Mesendoderm (in vitro differentiated cells): Measurements from ENCODE around the gene ECD.
"Not testable (repeated sequence)": the region's sequence is repeated elsewhere in the genome, so short reads cannot be mapped to it uniquely, and the experiment has no call there.

Source experiments
- DNase-seq: peaks from one replicate; pipeline ENCODE4 v3.0.0; 2013
- H2AK5ac ChIP-seq: 2 replicates; pipeline ENCODE4 v1.6.1; 2013; ENCODE audit warnings: low read length, inconsistent platforms
- H2BK120ac ChIP-seq: 2 replicates; pipeline ENCODE4 v1.6.1; 2013; ENCODE audit warnings: low read depth, mild to moderate bottlenecking, low read length, moderate library complexity, mixed read lengths
- H2BK15ac ChIP-seq: replicated peaks from 2 replicates; pipeline ENCODE4 v1.6.1; 2013; ENCODE audit warnings: low read depth, mild to moderate bottlenecking, moderate library complexity
- H2BK5ac ChIP-seq: 2 replicates; pipeline ENCODE4 v1.6.1; 2013; ENCODE audit warnings: low read length, inconsistent platforms
- H3K18ac ChIP-seq: 2 replicates; pipeline ENCODE4 v1.6.1; 2013; ENCODE audit warnings: mild to moderate bottlenecking, low read length, mixed read lengths
- H3K23ac ChIP-seq: one replicate; pipeline ENCODE4 v1.6.1; 2013; ENCODE audit warnings: low read length
- H3K27ac ChIP-seq: 2 replicates; pipeline ENCODE4 v1.5.1; 2013; ENCODE audit warnings: low read depth, mild to moderate bottlenecking, inconsistent platforms, low read length, moderate library complexity
- H3K27me3 ChIP-seq: 2 replicates; pipeline ENCODE4 v1.6.1; 2013; ENCODE audit warnings: low read length, control low read depth, mild to moderate bottlenecking, inconsistent platforms; ENCODE audit not compliant: insufficient read depth, poor library complexity
- H3K36me3 ChIP-seq: 2 replicates; pipeline ENCODE4 v1.6.1; 2013; ENCODE audit warnings: low read length, inconsistent platforms; ENCODE audit not compliant: control insufficient read depth, insufficient read depth
- H3K4ac ChIP-seq: one replicate; pipeline ENCODE4 v1.6.1; 2013; ENCODE audit warnings: low read depth, mild to moderate bottlenecking, low read length, moderate library complexity
- H3K4me1 ChIP-seq: 2 replicates; pipeline ENCODE4 v1.6.1; 2013; ENCODE audit warnings: low read depth, low read length, inconsistent platforms; ENCODE audit not compliant: control insufficient read depth
- H3K4me2 ChIP-seq: 2 replicates; pipeline ENCODE4 v1.6.1; 2013; ENCODE audit warnings: low read length
- H3K4me3 ChIP-seq: 2 replicates; pipeline ENCODE4 v1.5.1; 2013; ENCODE audit warnings: mild to moderate bottlenecking, low read length
- H3K56ac ChIP-seq: one replicate; pipeline ENCODE4 v1.6.1; 2013; ENCODE audit warnings: low read length
- H3K79me1 ChIP-seq: 2 replicates; pipeline ENCODE4 v1.6.1; 2013; ENCODE audit warnings: low read length, inconsistent platforms
- H3K79me2 ChIP-seq: 2 replicates; pipeline ENCODE4 v1.6.1; 2013; ENCODE audit warnings: mild to moderate bottlenecking, low read length; ENCODE audit not compliant: control insufficient read depth, insufficient read depth
- H3K9ac ChIP-seq: 2 replicates; pipeline ENCODE4 v1.6.1; 2013; ENCODE audit warnings: low read length, inconsistent platforms
- H4K5ac ChIP-seq: one replicate; pipeline ENCODE4 v1.6.1; 2013; ENCODE audit warnings: low read length
- H4K8ac ChIP-seq: one replicate; pipeline ENCODE4 v1.6.1; 2013; ENCODE audit warnings: low read depth, mild to moderate bottlenecking, control low read depth, low read length, moderate library complexity
- WGBS: extraction: QIAGEN DNeasy Blood & Tissue Kit; methylation state at CpG from one replicate; pipeline ENCODE4 v1.1.7; 2013; ENCODE audit warnings: low lambda C conversion rate, missing lambda C conversion rate; ENCODE audit not compliant: insufficient coverage; ENCODE audit errors: extremely low coverage; 5-methylcytosine and 5-hydroxymethylcytosine counted together

The ECD gene

GRCh38 chr10:73156054-73156453 is 11.8 kb downstream of the ECD start:
- H2AK5ac ChIP-seq: no peak overlapping the region
- no peak for DNase-seq
- no peaks in the 10 kb centered on the region for H3K27me3 ChIP-seq
- no peak overlapping the region for H4K5ac ChIP-seq
- H2BK5ac ChIP-seq: no peak overlapping the region
- WGBS: no CpG with 5 or more reads among the region's 3 CpGs
- H3K56ac ChIP-seq: no peak overlapping the region
- H3K4me1 ChIP-seq: no peaks in the 10 kb centered on the region
- no peak overlapping the region for H3K4me3 ChIP-seq
- H3K23ac ChIP-seq: no peak overlapping the region
- no peak overlapping the region for H2BK120ac ChIP-seq
- H3K79me1 ChIP-seq: no peaks in the 10 kb centered on the region
- no peak overlapping the region for H3K18ac ChIP-seq
- no peak overlapping the region for H2BK15ac ChIP-seq
- no peak overlapping the region for H3K4me2 ChIP-seq
- peaks cover 2% of the 10 kb centered on the region for H3K79me2 ChIP-seq
- H3K36me3 ChIP-seq: no peaks in the 10 kb centered on the region
- H3K27ac ChIP-seq: no peak overlapping the region
- no peak overlapping the region for H3K4ac ChIP-seq
- H4K8ac ChIP-seq: no peak overlapping the region
- H3K9ac ChIP-seq: no peak overlapping the region

DNA sequence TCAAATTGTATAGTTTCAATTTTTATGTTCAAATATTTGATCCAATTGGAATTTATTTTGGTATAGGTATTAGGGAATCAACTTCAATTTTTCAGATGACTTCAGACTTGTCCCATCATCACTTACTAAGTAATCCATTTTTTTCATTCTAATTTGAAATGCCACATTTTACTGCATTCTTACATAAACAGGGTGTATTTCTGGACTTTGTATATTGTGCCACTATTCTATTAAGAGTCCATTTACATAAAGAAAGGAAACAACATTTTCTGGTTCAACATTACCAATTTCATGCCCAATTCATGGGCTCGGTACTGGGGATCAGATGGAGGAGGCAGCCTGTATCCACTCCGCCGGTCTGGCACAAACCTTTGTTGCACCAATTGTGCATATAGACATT is 15.8 kb downstream of the ECD start:
- H3K4me1 ChIP-seq: no peaks in the 10 kb centered on the region
- no peak overlapping the region for H3K4me3 ChIP-seq
- H4K8ac ChIP-seq: no peak overlapping the region
- no peak overlapping the region for H3K18ac ChIP-seq
- no peak overlapping the region for H2BK120ac ChIP-seq
- no peaks in the 10 kb centered on the region for H3K79me1 ChIP-seq
- H3K9ac ChIP-seq: no peak overlapping the region
- no peaks in the 10 kb centered on the region for H3K36me3 ChIP-seq
- H3K4ac ChIP-seq: no peak overlapping the region
- no peak for DNase-seq
- no CpG with 5 or more reads among the region's 3 CpGs for WGBS
- H3K56ac ChIP-seq: no peak overlapping the region
- no peaks in the 10 kb centered on the region for H3K27me3 ChIP-seq
- no peak overlapping the region for H2AK5ac ChIP-seq
- no peak overlapping the region for H3K27ac ChIP-seq
- no peak overlapping the region for H4K5ac ChIP-seq
- H3K79me2 ChIP-seq: no peaks in the 10 kb centered on the region
- H2BK5ac ChIP-seq: no peak overlapping the region
- H3K23ac ChIP-seq: no peak overlapping the region
- H3K4me2 ChIP-seq: no peak overlapping the region
- H2BK15ac ChIP-seq: no peak overlapping the region

DNA sequence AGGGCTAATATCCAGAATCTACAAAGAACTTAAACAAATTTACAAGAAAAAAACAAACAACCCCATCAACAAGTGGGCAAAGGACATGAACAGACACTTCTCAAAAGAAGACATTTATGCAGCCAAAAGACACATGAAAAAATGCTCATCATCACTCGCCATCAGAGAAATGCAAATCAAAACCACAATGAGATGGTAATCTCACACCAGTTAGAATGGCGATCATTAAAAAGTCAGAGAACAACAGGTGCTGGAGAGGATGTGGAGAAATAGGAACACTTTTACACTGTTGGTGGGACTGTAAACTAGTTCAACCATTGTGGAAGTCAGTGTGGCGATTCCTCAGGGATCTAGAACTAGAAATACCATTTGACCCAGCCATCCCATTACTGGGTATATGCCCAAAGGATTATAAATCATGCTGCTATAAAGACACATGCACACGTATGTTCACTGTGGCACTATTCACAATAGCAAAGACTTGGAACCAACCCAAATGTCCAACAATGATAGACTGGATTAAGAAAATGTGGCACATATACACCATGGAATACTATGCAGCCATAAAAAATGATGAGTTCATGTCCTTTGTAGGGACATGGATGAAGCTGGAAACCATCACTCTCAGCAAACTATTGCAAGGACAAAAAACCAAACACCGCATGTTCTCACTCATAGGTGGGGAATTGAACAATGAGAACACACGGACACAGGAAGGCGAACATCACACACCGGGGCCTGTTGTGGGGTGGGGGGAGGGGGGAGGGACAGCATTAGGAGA is 17.0 kb downstream of the ECD start:
- not testable (repeated sequence) for H3K4ac ChIP-seq, H3K4me1 ChIP-seq, H3K36me3 ChIP-seq, H3K9ac ChIP-seq, H3K18ac ChIP-seq, H2AK5ac ChIP-seq, H3K56ac ChIP-seq, H3K79me2 ChIP-seq, H3K4me3 ChIP-seq, DNase-seq, H3K79me1 ChIP-seq, H3K27ac ChIP-seq, H3K27me3 ChIP-seq, H2BK120ac ChIP-seq, H3K23ac ChIP-seq, H4K5ac ChIP-seq, H2BK15ac ChIP-seq, H2BK5ac ChIP-seq, H3K4me2 ChIP-seq, H4K8ac ChIP-seq
- no CpG with 5 or more reads among the region's 8 CpGs for WGBS

GRCh38 chr10:73141603-73142002 is 26.2 kb downstream of the ECD start:
- Histone ChIP-seq H3K18ac (no peak overlapping the region), H3K4ac (no peak overlapping the region), H3K4me3 (no peak overlapping the region), H3K4me1 (no peaks in the 10 kb centered on the region), H3K27me3 (no peaks in the 10 kb centered on the region), H4K8ac (no peak overlapping the region), H2BK120ac (no peak overlapping the region), H3K9ac (no peak overlapping the region), H3K79me2 (no peaks in the 10 kb centered on the region), H2BK15ac (no peak overlapping the region), H3K27ac (no peak overlapping the region), H2BK5ac (no peak overlapping the region), H3K23ac (no peak overlapping the region), H4K5ac (no peak overlapping the region), H2AK5ac (no peak overlapping the region), H3K4me2 (no peak overlapping the region), H3K36me3 (no peaks in the 10 kb centered on the region), H3K56ac (no peak overlapping the region), H3K79me1 (no peaks in the 10 kb centered on the region)
- WGBS: no CpG with 5 or more reads among the region's 3 CpGs
- DNase-seq: no peak

DNA sequence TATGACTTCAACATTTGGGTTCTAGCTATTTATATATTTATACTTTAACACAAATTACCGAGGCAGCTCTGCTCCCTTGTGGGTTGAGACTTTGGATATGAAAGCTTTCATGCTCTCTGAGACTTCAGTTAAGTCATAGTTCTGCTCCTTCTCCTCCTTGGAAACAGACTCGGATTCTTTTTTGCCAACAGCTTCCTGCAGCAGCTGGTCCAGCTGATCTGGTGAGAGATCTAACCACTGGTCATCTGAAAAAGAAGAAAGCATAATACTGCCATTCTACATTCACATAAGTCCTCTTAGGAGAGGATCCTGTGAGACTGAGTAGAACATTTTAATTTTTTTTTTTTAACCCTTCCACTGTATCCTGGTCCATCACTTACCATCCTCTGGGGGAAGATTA is 28.6 kb downstream of the ECD start:
- Histone ChIP-seq H3K4me3 (no peak overlapping the region), H3K9ac (no peak overlapping the region), H3K56ac (no peak overlapping the region), H3K79me2 (no peaks in the 10 kb centered on the region), H2BK120ac (no peak overlapping the region), H3K36me3 (no peaks in the 10 kb centered on the region), H2BK5ac (no peak overlapping the region), H3K4ac (no peak overlapping the region), H3K27ac (no peak overlapping the region), H4K5ac (no peak overlapping the region), H3K23ac (no peak overlapping the region), H3K4me2 (no peak overlapping the region), H2AK5ac (no peak overlapping the region), H3K4me1 (no peaks in the 10 kb centered on the region), H3K27me3 (no peaks in the 10 kb centered on the region), H3K79me1 (no peaks in the 10 kb centered on the region), H3K18ac (no peak overlapping the region), H2BK15ac (no peak overlapping the region), H4K8ac (no peak overlapping the region)
- DNase-seq: no peak
- no CpG with 5 or more reads among the region's 2 CpGs for WGBS

DNA sequence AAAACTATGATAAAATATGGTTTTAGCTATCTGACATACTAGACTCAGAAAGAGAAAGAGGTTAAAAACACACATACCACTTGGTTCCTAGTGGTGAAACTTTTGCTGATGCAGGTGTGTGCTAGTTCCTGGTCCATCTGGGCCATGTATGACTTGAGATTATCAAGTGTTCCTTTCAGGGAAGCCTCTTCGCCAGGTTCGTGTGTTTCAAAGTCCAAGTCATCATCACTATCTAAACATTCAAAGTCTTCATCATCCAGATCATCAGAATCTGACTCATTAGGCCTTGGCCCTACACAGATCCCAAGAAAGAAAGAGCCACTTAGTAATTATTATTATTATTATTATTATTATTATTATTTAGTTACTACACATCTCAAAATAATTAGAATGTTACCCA is 31.2 kb downstream of the ECD start:
- H4K8ac ChIP-seq: no peak overlapping the region
- H3K79me2 ChIP-seq: no peaks in the 10 kb centered on the region
- H2BK15ac ChIP-seq: no peak overlapping the region
- no CpG with 5 or more reads among the region's 2 CpGs for WGBS
- H3K4me1 ChIP-seq: no peaks in the 10 kb centered on the region
- no peak overlapping the region for H3K4me2 ChIP-seq
- H4K5ac ChIP-seq: no peak overlapping the region
- no peak overlapping the region for H2BK120ac ChIP-seq
- no peak overlapping the region for H3K23ac ChIP-seq
- no peak overlapping the region for H3K27ac ChIP-seq
- H2AK5ac ChIP-seq: no peak overlapping the region
- no peaks in the 10 kb centered on the region for H3K79me1 ChIP-seq
- no peak overlapping the region for H3K56ac ChIP-seq
- no peak overlapping the region for H2BK5ac ChIP-seq
- H3K36me3 ChIP-seq: peaks cover 6% of the 10 kb centered on the region
- no peaks in the 10 kb centered on the region for H3K27me3 ChIP-seq
- no peak overlapping the region for H3K4ac ChIP-seq
- H3K18ac ChIP-seq: no peak overlapping the region
- H3K4me3 ChIP-seq: no peak overlapping the region
- DNase-seq: no peak
- H3K9ac ChIP-seq: no peak overlapping the region
